ENCODE data around the gene SMYD3.

Gene SMYD3

DNA sequence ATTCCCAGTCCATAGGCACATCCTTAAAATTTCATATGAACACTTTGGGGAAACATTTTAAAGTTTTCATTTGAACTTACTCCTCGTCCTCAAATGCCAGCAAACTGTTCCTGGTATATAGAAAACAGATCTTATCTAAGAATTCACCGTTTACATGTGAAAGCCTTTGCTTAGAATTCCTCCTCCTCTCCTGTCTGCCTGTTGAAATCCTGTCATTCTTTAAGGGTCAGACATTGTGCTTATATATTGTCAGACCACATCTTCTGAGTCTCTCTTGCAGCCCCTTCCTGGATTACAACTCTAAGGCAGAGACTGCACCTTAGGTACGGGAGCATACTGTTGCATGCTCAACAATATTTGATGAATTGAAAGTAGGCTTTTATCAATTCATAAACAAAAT, 239.7 kb downstream of the SMYD3 start:
- DNase-seq = no peak

GRCh38 chr1:246265481-246265880, 241.6 kb downstream of the SMYD3 start:
- no peak for DNase-seq

DNA sequence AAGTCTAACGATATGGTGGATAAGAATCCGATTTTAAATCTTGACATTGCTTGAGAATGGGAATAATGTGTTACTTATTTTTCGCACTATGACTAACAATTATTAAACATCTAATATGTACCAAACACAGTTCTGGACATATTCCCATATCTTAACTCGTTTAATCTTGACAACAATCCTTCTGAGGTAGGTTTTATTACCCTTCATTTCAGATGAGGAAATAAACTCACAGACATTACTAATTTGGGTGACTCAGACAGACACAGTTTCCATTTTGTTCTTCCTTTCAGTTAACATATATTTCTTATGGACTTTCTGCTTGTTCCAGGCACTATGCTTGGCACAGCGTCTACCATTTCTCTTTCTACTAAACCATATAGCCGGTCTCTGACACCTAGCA, 244.8 kb downstream of the SMYD3 start:
- DNase-seq = no peak

DNA sequence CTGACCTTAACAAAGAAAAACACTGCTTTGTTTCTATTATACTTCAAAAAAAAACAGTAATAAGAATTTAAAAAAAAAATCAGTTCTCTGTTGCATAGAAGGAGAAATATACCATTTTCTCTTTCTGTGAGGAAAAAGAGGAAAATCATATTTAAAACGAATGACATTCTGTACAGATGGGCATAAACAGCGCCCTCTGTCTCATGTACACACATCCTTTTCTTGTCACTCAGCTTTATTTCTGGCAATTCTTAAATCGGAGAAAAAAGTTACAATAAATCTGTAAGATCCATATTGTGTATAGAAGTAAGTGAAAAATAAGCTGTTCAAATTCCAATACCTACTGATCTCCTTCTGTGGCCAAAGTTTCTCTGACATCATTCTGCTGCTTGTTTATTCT, 245.4 kb downstream of the SMYD3 start:
- no peak for DNase-seq

GRCh38 chr1:246258250-246258649, 248.8 kb downstream of the SMYD3 start:
- no peak for DNase-seq

- no peak for DNase-seq
Observed at GRCh38 chr1:246255773-246256172, 251.3 kb downstream of the SMYD3 start.

DNA sequence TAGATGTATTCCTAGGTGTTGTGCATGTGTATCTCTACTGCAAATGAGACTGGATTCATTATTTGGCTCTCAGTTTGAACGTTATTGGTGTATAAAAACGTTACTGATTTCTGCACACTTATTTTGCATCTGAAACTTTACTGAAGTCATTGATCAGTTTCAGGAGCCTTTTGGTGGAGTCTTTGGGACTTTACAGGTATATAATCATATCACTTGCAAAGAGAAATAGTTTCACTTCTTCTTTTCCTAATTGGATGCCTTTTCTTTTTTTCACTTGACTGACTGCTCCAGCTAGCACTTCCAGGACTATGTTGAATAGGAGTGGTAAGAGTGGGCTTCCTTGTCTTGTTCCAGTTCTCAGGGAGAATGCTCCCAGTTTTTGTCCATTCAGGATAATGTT, 252.2 kb downstream of the SMYD3 start:
- DNase-seq = no peak

DNA sequence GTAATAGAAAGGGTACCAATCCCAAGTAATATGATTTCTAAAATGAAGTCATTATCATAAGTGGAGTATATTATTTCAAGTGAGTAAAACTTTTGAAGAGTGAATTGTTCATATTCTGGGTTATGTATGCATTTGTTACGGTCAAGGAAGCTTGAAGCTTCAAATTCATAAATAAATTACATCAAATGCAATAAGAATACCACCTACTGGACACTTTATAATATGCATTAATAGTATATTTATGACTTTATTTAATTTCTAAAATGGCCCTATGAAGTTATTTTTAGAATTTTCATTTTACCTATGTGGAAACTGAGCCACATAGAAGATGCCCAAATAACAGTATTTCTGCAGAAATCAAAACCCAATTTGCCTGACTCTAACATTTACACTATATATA, 260.6 kb downstream of the SMYD3 start:
- DNase-seq = no peak

GRCh38 chr1:246245541-246245940, 261.5 kb downstream of the SMYD3 start:
- no peak for DNase-seq

GRCh38 chr1:246232126-246232525, 275.0 kb downstream of the SMYD3 start:
- DNase-seq = no peak

GRCh38 chr1:246226041-246226440, 281.0 kb downstream of the SMYD3 start:
- no peak for DNase-seq

DNA sequence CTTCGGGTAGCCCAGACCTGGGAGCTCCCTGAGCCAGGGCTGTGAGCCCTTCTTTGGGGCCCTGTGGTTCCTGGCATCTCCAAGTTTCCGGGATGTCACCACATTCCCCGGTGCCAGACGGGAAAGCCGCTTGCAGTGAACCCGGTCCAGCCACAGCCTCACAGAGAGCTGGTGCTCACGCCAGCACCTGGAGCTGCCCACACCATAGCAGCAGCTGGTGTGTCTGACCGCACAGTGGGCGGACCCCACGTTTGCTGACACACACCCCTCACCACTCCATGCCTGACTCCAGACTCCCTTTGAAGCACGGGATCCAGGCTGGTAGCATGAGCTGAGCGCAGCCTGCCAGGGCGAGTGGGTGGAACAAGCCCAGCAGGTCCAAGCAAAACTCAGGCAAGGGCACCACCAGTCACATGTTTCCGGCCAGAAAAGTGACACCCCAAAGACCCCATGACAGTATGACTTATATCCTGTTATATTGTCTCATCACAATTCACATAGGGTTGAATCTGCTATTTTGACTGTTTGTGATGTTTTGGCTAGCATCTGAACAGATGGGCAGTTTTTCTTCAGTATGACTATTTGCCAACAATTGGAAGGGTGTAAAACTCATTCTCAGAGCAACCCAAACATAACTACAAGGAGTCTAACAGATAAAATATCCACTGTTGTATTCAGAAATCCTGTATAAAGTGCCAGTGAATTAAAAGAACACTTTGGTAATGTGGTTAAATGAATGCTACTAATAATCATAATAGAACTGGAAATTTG, 285.4 kb downstream of the SMYD3 start:
- no peak for DNase-seq

DNA sequence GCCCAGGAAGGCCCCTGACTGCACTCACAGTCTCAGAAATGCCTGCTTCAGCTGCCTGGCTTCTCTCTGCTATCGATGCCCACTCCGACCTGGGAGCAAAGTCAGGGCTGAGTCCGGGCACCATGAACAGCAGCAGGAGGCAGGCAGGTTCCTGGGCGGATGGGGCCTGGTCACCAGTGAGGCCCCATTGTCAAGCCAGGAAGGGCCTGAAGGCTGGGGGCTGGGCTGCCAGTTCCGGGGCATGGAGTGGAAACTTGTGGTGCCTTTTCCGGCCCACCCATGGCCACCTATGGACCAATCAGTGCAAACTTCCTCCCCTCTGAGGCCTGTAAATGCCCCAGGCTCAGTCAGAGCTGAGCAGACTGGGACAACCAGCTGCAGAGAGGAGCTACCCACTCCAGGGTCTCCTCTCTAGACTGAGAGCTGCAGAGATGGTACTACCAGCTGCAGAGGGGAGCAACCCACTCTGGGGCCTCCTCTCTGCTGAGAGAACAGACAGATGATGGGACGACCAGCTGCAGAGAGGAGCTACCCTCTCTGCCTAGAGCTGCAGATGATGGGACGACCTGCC, 286.5 kb downstream of the SMYD3 start:
- no peak for DNase-seq

GRCh38 chr1:246219508-246220030, 287.5 kb downstream of the SMYD3 start:
- peak; percentile 99 for DNase-seq

DNA sequence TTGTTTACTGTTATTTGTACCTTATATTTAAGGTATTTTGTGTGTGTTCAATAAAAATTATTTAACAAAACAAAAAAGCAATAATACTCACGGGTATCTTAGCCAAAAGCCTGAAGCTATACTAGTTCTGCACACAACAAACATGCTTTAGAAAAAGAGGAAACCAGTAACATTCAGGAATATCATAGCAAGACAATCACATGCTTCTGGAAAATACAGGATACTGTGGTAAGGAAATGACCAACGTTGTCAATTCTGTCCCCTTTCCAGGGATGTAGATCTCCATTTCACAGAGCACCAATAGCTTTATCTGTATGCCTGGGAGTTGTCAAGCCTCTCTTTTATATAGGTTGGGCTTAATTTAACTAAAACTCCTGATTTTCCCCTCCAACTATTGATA, 288.4 kb downstream of the SMYD3 start:
- no peak for DNase-seq

DNA sequence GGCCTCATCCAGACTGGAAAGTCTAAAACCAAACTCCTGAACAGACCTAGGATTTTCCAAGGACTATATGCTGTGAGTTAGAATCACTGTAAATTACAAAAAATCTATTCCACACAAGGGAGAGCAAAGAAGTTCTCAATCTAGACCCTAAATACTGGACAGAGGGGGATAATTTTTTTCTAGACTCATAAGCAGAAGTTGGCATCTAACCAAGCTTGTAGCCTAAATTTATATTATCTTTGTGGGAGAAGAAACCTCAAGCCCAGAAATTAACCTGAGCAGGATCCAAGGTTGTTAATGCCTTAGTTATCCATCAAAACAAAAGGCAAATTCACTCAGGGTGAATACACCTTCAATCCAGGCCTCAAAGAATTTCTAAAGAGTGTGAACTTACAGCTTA, 290.2 kb downstream of the SMYD3 start:
- no peak for DNase-seq

- DNase-seq = no peak
Observed at GRCh38 chr1:246215510-246215903, 291.6 kb downstream of the SMYD3 start.

DNA sequence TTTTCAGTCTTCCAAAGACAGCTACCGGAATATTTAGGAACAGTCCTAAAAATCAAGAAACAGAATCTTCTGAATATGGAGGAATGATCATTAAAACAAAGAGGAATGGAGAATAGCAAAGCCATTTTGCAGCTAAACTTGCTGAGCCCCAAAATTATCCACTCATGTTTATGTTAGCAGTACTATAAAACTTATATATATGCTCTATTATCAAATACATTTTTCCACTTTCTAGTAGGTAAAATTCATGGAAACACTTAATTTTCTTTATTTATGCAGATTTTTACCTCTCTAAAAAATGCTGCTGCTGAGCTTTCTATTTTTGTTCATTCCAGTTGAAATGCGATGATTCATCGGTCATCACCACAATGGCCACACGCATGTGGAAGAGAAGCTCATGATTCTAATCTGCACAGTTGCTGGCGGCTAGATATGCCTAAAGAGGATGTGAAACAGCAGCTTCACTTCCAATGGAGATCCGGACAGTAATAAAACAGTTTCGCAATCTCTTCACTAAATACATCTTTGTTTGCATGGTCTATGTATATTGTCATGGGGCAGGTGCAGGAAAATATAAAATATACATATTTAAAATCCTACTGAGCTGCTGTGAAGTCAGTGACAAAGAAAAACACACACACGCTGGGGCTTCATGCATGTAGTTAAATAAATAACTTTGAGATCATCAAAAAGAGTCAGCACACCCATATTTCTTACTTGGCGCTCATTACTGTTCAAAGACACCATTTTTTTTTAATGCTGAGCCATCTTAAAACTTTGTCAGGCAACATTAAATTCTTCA, 292.2 kb downstream of the SMYD3 start:
- DNase-seq = peak; percentile 30

DNA sequence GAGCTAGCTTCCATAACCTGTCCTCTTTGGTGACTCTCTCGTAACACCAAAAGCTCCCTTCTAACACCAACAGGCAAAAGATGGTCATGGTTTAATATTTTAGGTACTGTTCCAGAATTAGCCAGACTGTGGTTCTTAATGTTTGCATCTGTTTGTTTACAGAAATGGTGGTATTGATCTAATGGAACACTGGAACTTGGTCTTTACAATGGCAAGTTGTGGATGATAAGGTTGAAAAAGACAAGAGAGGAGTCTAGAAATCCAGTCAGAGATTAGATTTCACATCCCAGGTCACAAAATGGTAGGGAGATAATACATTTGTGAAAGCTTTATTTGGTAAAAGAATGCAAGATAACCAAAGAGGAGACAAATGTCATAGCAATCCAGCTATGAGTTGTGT, 293.1 kb downstream of the SMYD3 start:
- DNase-seq = no peak

- no peak for DNase-seq
Observed at GRCh38 chr1:246213502-246213901, 293.6 kb downstream of the SMYD3 start.

GRCh38 chr1:246213036-246213435, 294.0 kb downstream of the SMYD3 start:
- DNase-seq = no peak

DNA sequence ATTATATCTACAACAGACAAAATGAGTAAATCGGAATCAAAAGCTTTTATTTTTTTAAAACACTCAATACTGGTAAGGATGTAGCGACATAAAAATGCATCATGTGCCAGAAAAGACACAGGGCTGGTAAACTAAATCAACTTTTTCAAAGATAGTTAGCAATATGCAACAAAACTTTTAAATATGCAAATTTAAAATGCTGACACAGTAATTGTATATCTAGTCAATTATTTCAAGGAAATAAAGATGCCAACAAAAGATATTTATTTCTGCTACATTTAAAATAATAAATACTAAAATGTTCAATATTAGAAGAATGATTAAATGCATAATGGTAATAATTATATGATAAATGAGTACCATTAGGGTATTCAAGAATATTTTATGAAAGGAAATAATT, 295.1 kb downstream of the SMYD3 start:
- no peak for DNase-seq

- peak; percentile 72 for DNase-seq
Observed at GRCh38 chr1:246210756-246211155, 296.3 kb downstream of the SMYD3 start.

DNA sequence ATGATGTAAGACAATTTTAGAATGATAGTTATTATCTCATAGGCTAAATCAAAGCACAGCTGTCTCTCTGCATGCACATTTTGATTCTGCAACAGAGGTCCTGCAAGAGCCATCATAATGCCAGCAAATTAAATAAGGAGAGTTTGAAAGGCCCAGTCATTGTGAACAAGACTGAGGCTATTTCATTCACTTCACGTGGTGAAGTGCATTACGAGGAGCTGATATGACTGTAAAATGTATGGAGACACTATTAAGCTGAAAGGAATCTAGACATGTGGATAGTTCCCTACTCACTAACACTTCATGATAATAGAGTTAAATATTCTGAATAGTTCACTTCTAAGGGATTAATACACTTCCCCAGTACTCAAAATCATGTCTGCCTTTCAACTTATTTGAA, 299.0 kb downstream of the SMYD3 start:
- no peak for DNase-seq
